ENCODE results near the gene HS6ST2.

The HS6ST2 gene

GRCh38 chrX:132732236-132732635 is 226.2 kb downstream of the HS6ST2 start:
- Mint-ChIP-seq H3K36me3 (no peaks in the 10 kb centered on the region), H3K27me3 (no peaks in the 10 kb centered on the region), H3K9me3 (ENCODE audit: low read depth) (no peaks in the 10 kb centered on the region), H3K4me3 (no peak overlapping the region), H3K4me1 (ENCODE audit: low read depth) (peaks cover 5% of the 10 kb centered on the region), H3K27ac (no peak overlapping the region)

GRCh38 chrX:132730726-132731125 is 227.7 kb downstream of the HS6ST2 start:
- H3K27me3 Mint-ChIP-seq = no peaks in the 10 kb centered on the region
- H3K4me1 Mint-ChIP-seq (ENCODE audit: low read depth) = no peaks in the 10 kb centered on the region
- H3K36me3 Mint-ChIP-seq = no peaks in the 10 kb centered on the region
- no peak overlapping the region for H3K4me3 Mint-ChIP-seq
- H3K9me3 Mint-ChIP-seq (ENCODE audit: low read depth) = no peaks in the 10 kb centered on the region
- no peak overlapping the region for H3K27ac Mint-ChIP-seq

- Mint-ChIP-seq H3K4me1 (ENCODE audit: low read depth) (no peaks in the 10 kb centered on the region), H3K4me3 (no peak overlapping the region), H3K9me3 (ENCODE audit: low read depth) (no peaks in the 10 kb centered on the region), H3K36me3 (no peaks in the 10 kb centered on the region), H3K27me3 (no peaks in the 10 kb centered on the region), H3K27ac (no peak overlapping the region)
Observed at GRCh38 chrX:132730266-132730665, 228.2 kb downstream of the HS6ST2 start.

GRCh38 chrX:132728296-132728695 is 230.1 kb downstream of the HS6ST2 start:
- no peak overlapping the region for H3K27ac Mint-ChIP-seq
- H3K36me3 Mint-ChIP-seq = no peaks in the 10 kb centered on the region
- no peaks in the 10 kb centered on the region for H3K27me3 Mint-ChIP-seq
- no peaks in the 10 kb centered on the region for H3K4me1 Mint-ChIP-seq (ENCODE audit: low read depth)
- H3K4me3 Mint-ChIP-seq = no peak overlapping the region
- no peaks in the 10 kb centered on the region for H3K9me3 Mint-ChIP-seq (ENCODE audit: low read depth)

- Mint-ChIP-seq H3K4me1 (ENCODE audit: low read depth) (no peaks in the 10 kb centered on the region), H3K27me3 (no peaks in the 10 kb centered on the region), H3K9me3 (ENCODE audit: low read depth) (peaks cover 5% of the 10 kb centered on the region), H3K27ac (no peak overlapping the region), H3K36me3 (no peaks in the 10 kb centered on the region), H3K4me3 (no peak overlapping the region)
Observed at GRCh38 chrX:132718431-132718958, 239.9 kb downstream of the HS6ST2 start.

GRCh38 chrX:132716006-132716405 is 242.4 kb downstream of the HS6ST2 start:
- Mint-ChIP-seq H3K27me3 (no peaks in the 10 kb centered on the region), H3K27ac (no peak overlapping the region), H3K4me1 (ENCODE audit: low read depth) (no peaks in the 10 kb centered on the region), H3K36me3 (no peaks in the 10 kb centered on the region), H3K9me3 (ENCODE audit: low read depth) (peaks cover 5% of the 10 kb centered on the region), H3K4me3 (no peak overlapping the region)

GRCh38 chrX:132714913-132715312 is 243.5 kb downstream of the HS6ST2 start:
- Mint-ChIP-seq H3K27me3 (no peaks in the 10 kb centered on the region), H3K9me3 (ENCODE audit: low read depth) (no peaks in the 10 kb centered on the region), H3K36me3 (no peaks in the 10 kb centered on the region), H3K4me3 (no peak overlapping the region), H3K4me1 (ENCODE audit: low read depth) (no peaks in the 10 kb centered on the region), H3K27ac (no peak overlapping the region)

- no peaks in the 10 kb centered on the region for H3K36me3 Mint-ChIP-seq
- H3K4me3 Mint-ChIP-seq = no peak overlapping the region
- no peaks in the 10 kb centered on the region for H3K27me3 Mint-ChIP-seq
- no peaks in the 10 kb centered on the region for H3K4me1 Mint-ChIP-seq (ENCODE audit: low read depth)
- no peaks in the 10 kb centered on the region for H3K9me3 Mint-ChIP-seq (ENCODE audit: low read depth)
- no peak overlapping the region for H3K27ac Mint-ChIP-seq
Observed at GRCh38 chrX:132712350-132712749, 246.1 kb downstream of the HS6ST2 start.

- Mint-ChIP-seq H3K27me3 (no peaks in the 10 kb centered on the region), H3K4me1 (ENCODE audit: low read depth) (no peaks in the 10 kb centered on the region), H3K4me3 (no peak overlapping the region), H3K27ac (no peak overlapping the region), H3K36me3 (no peaks in the 10 kb centered on the region), H3K9me3 (ENCODE audit: low read depth) (no peaks in the 10 kb centered on the region)
Observed at GRCh38 chrX:132710656-132711155, 247.7 kb downstream of the HS6ST2 start.

- Mint-ChIP-seq H3K4me1 (ENCODE audit: low read depth) (no peaks in the 10 kb centered on the region), H3K27me3 (no peaks in the 10 kb centered on the region), H3K27ac (no peak overlapping the region), H3K4me3 (no peak overlapping the region), H3K36me3 (no peaks in the 10 kb centered on the region), H3K9me3 (ENCODE audit: low read depth) (no peaks in the 10 kb centered on the region)
Observed at GRCh38 chrX:132708529-132708928, 249.9 kb downstream of the HS6ST2 start.

- Mint-ChIP-seq H3K27me3 (no peaks in the 10 kb centered on the region), H3K4me3 (no peak overlapping the region), H3K9me3 (ENCODE audit: low read depth) (no peaks in the 10 kb centered on the region), H3K27ac (no peak overlapping the region), H3K36me3 (no peaks in the 10 kb centered on the region), H3K4me1 (ENCODE audit: low read depth) (no peaks in the 10 kb centered on the region)
Observed at GRCh38 chrX:132704769-132705168, 253.7 kb downstream of the HS6ST2 start.

- Mint-ChIP-seq H3K27me3 (peaks cover 3% of the 10 kb centered on the region), H3K27ac (no peak overlapping the region), H3K4me3 (no peak overlapping the region), H3K36me3 (no peaks in the 10 kb centered on the region), H3K4me1 (ENCODE audit: low read depth) (no peaks in the 10 kb centered on the region), H3K9me3 (ENCODE audit: low read depth) (no peaks in the 10 kb centered on the region)
Observed at GRCh38 chrX:132694382-132694781, 264.0 kb downstream of the HS6ST2 start.

- H3K27ac Mint-ChIP-seq = no peak overlapping the region
- no peak overlapping the region for H3K4me3 Mint-ChIP-seq
- no peaks in the 10 kb centered on the region for H3K4me1 Mint-ChIP-seq (ENCODE audit: low read depth)
- H3K36me3 Mint-ChIP-seq = no peaks in the 10 kb centered on the region
- H3K9me3 Mint-ChIP-seq (ENCODE audit: low read depth) = no peaks in the 10 kb centered on the region
- H3K27me3 Mint-ChIP-seq = no peaks in the 10 kb centered on the region
Observed at GRCh38 chrX:132692526-132692925, 265.9 kb downstream of the HS6ST2 start.

- H3K4me1 Mint-ChIP-seq (ENCODE audit: low read depth) = no peaks in the 10 kb centered on the region
- H3K36me3 Mint-ChIP-seq = no peaks in the 10 kb centered on the region
- H3K27ac Mint-ChIP-seq = no peak overlapping the region
- no peak overlapping the region for H3K4me3 Mint-ChIP-seq
- no peaks in the 10 kb centered on the region for H3K9me3 Mint-ChIP-seq (ENCODE audit: low read depth)
- no peaks in the 10 kb centered on the region for H3K27me3 Mint-ChIP-seq
Observed at GRCh38 chrX:132692066-132692465, 266.4 kb downstream of the HS6ST2 start.

GRCh38 chrX:132689612-132690563 is 268.5 kb downstream of the HS6ST2 start:
- Mint-ChIP-seq H3K27me3 (no peaks in the 10 kb centered on the region), H3K36me3 (no peaks in the 10 kb centered on the region), H3K9me3 (ENCODE audit: low read depth) (no peaks in the 10 kb centered on the region), H3K4me3 (no peak overlapping the region), H3K27ac (no peak overlapping the region), H3K4me1 (ENCODE audit: low read depth) (no peaks in the 10 kb centered on the region)
